Measurements from ENCODE around the gene BET1L. TPM values are rescaled to one million over a fixed set of nuclear protein-coding genes. Genes with fewer than 3 reads are reported as not detected.

BET1L gene
- total and polyA plus RNA-seq, 2 experiments from 2014 or later, result 19.5 to 22.8 TPM

DNA sequence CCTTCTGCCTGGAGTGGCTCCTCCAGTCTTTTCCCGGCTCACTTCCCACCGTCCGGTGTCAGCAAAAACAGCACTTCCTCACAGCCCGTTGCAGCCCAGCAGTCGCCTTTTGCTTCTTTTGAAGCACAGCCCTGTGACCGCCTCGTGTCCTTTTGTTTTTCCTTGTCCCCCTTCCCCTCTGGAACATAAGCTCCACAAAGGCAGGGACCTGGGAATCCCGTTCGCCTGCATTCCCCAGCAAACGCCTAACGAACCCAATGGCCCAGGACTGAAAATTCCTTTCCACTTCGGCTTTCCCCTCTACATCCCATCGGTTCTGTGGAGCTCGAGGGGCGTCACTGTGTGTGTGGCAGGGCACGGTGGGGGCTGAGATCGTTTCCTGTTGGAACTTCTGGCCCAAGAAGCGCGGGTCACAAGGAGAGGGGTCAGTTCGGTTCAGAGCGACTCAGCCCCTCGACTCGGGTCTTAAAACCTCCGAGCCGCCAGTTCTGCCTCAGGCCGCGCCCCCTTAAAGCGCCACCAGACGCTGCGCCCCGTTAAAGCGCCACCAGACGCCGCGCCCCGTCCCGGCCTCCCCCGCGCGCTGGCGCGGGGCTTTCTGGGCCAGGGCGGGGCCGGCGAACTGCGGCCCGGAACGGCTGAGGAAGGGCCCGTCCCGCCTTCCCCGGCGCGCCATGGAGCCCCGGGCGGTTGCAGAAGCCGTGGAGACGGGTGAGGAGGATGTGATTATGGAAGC is 1.1 kb upstream of the BET1L start (continued):
- TF ChIP-seq, protein P1, sequence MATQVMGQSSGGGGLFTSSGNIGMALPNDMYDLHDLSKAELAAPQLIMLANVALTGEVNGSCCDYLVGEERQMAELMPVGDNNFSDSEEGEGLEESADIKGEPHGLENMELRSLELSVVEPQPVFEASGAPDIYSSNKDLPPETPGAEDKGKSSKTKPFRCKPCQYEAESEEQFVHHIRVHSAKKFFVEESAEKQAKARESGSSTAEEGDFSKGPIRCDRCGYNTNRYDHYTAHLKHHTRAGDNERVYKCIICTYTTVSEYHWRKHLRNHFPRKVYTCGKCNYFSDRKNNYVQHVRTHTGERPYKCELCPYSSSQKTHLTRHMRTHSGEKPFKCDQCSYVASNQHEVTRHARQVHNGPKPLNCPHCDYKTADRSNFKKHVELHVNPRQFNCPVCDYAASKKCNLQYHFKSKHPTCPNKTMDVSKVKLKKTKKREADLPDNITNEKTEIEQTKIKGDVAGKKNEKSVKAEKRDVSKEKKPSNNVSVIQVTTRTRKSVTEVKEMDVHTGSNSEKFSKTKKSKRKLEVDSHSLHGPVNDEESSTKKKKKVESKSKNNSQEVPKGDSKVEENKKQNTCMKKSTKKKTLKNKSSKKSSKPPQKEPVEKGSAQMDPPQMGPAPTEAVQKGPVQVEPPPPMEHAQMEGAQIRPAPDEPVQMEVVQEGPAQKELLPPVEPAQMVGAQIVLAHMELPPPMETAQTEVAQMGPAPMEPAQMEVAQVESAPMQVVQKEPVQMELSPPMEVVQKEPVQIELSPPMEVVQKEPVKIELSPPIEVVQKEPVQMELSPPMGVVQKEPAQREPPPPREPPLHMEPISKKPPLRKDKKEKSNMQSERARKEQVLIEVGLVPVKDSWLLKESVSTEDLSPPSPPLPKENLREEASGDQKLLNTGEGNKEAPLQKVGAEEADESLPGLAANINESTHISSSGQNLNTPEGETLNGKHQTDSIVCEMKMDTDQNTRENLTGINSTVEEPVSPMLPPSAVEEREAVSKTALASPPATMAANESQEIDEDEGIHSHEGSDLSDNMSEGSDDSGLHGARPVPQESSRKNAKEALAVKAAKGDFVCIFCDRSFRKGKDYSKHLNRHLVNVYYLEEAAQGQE (IDR thresholded peaks at IDR 0.05; ENCODE audit: unreplicated experiment), result no peak
- no peak for TF ChIP-seq ZNF331 (CRISPR knock-in tag; IDR thresholded peaks at IDR 0.05; ENCODE audit: low read depth)
- TF ChIP-seq ZNF114 (CRISPR knock-in tag; IDR thresholded peaks at IDR 0.05), result no peak
- TF ChIP-seq EZH2phosphoT487 (IDR thresholded peaks at IDR 0.05; ENCODE audit: unreplicated experiment), result no peak
- TF ChIP-seq, protein P2, sequence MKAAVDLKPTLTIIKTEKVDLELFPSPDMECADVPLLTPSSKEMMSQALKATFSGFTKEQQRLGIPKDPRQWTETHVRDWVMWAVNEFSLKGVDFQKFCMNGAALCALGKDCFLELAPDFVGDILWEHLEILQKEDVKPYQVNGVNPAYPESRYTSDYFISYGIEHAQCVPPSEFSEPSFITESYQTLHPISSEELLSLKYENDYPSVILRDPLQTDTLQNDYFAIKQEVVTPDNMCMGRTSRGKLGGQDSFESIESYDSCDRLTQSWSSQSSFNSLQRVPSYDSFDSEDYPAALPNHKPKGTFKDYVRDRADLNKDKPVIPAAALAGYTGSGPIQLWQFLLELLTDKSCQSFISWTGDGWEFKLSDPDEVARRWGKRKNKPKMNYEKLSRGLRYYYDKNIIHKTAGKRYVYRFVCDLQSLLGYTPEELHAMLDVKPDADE (IDR thresholded peaks at IDR 0.05), result no peak
- peak; percentile 71; the same call in 1 of the 2 replicates for TF ChIP-seq POLR2AphosphoS5 (IDR thresholded peaks at IDR 0.05; ENCODE audit: low read depth)
- no peak for TF ChIP-seq STAT1 (IDR thresholded peaks at IDR 0.05; ENCODE audit: unreplicated experiment)
- 0 out of 2 replicates have a peak, but pooled peaks have one; percentile 17 for TF ChIP-seq CREB1 (CRISPR knock-in tag; IDR thresholded peaks at IDR 0.05; ENCODE audit: low read depth)

- H3K27me3 ChIP-seq (ENCODE audit: insufficient read depth), result no peaks in the 10 kb centered on the region
- H3F3A ChIP-seq (replicated peaks; ENCODE audit: low read depth), result peaks cover 10% of the 10 kb centered on the region
- peak overlapping the region; percentile 99 for H3K27ac Mint-ChIP-seq
- peak overlapping the region; percentile 96 for H3K4me3 ChIP-seq
- DNase-seq (ENCODE audit: low spot score) (no peak), ATAC-seq (peak; percentile 15)
- H3K9me2 ChIP-seq (ENCODE audit: insufficient read depth), result no peaks in the 10 kb centered on the region
- H3K36me3 Mint-ChIP-seq (ENCODE audit: low read depth), result peaks cover 54% of the 10 kb centered on the region
- peaks cover 12% of the 10 kb centered on the region; the same call in 1 of the 2 replicates for H3K4me1 ChIP-seq (ENCODE audit: insufficient read depth)
- peaks cover 5% of the 10 kb centered on the region for H3K36me3 ChIP-seq (ENCODE audit: insufficient read depth)
- peaks cover 16% of the 10 kb centered on the region for H3K27me3 Mint-ChIP-seq (ENCODE audit: insufficient read depth, low read depth, poor library complexity)
- TF ChIP-seq EZH2phosphoT487 (IDR thresholded peaks at IDR 0.05; ENCODE audit: unreplicated experiment) (no peak), CREB1 (CRISPR knock-in tag; IDR thresholded peaks at IDR 0.05; ENCODE audit: low read depth) (no peak), STAT1 (IDR thresholded peaks at IDR 0.05; ENCODE audit: unreplicated experiment) (no peak), ZNF114 (CRISPR knock-in tag; IDR thresholded peaks at IDR 0.05) (no peak), ZNF331 (CRISPR knock-in tag; IDR thresholded peaks at IDR 0.05; ENCODE audit: low read depth) (no peak), NANOG (IDR thresholded peaks at IDR 0.05; ENCODE audit: borderline replicate concordance) (no peak), POLR2AphosphoS5 (IDR thresholded peaks at IDR 0.05; ENCODE audit: low read depth) (no peak), CTCF (conservative IDR thresholded peaks at IDR 0.05; ENCODE audit: low read depth in 2 of 2) (no peak)
- peak overlapping the region; percentile 99 for H3K4me3 Mint-ChIP-seq
- H3K27ac ChIP-seq (ENCODE audit: low read depth), result peak overlapping the region; percentile 99
- peaks cover 4% of the 10 kb centered on the region for H4K20me1 ChIP-seq (replicated peaks; ENCODE audit: insufficient read depth)
- H3K79me2 ChIP-seq (replicated peaks; ENCODE audit: insufficient read depth), result peaks cover 27% of the 10 kb centered on the region
- H3K9me3 Mint-ChIP-seq, result no peaks in the 10 kb centered on the region
- peak overlapping the region; percentile 100 for H3K4me2 ChIP-seq
- peaks cover 8% of the 10 kb centered on the region; the same call in 2 of the 3 replicates for H3K4me1 Mint-ChIP-seq
- 0 out of 2 replicates have a peak overlapping the region, but pooled peaks have one; percentile 56 for H2AFZ ChIP-seq
Observed at GRCh38 chr11:207863-208180, 623 bp upstream of the BET1L start.
